CD14-positive monocyte (primary cell): ENCODE results near the gene BEGAIN. TPM values are rescaled to one million over a fixed set of nuclear protein-coding genes. Genes with fewer than 3 reads are reported as not detected.

Experiments used
- DNase-seq, 3 donors: peaks; one replicate each; pipeline ENCODE4 v3.0.0-alpha.2; 2011 to 2022
- H2AFZ ChIP-seq: 2 replicates; pipeline ENCODE4 v1.6.0; 2012; ENCODE audit warnings: mild to moderate bottlenecking, low read depth, low read length, inconsistent platforms; ENCODE audit not compliant: insufficient read depth, poor library complexity, severe bottlenecking
- H3K27ac ChIP-seq, 2 donors: 1 replicate in 1 of 2; 2 replicates in 1 of 2; pipeline ENCODE4 v1.5.1; 2012 to 2013; ENCODE audit warnings: low read length in 2 of 2, control low read depth in 1 of 2, inconsistent platforms in 1 of 2, low read depth in 1 of 2, mild to moderate bottlenecking in 1 of 2
- H3K27me3 ChIP-seq, 2 donors: one replicate each; pipeline versions ENCODE4 v1.6.0 to v1.6.1; 2011 to 2013; ENCODE audit warnings: low read length in 2 of 2; ENCODE audit not compliant: control insufficient read depth in 2 of 2, insufficient read depth in 2 of 2
- H3K36me3 ChIP-seq, 2 donors: replicated peaks in 1 of 2; 1 replicate in 1 of 2; 2 replicates in 1 of 2; pipeline versions ENCODE4 v1.5.1 to v1.6.1; 2012 to 2013; ENCODE audit warnings: low read length in 2 of 2, control low read depth in 1 of 2, inconsistent platforms in 1 of 2, mild to moderate bottlenecking in 1 of 2; ENCODE audit not compliant: insufficient read depth in 2 of 2, control insufficient read depth in 1 of 2
- H3K4me1 ChIP-seq, 2 donors: 1 replicate in 1 of 2; 2 replicates in 1 of 2; pipeline versions ENCODE4 v1.5.1 to v1.6.1; 2012 to 2013; ENCODE audit warnings: low read length in 2 of 2, control low read depth in 1 of 2, inconsistent platforms in 1 of 2, mild to moderate bottlenecking in 1 of 2, moderate library complexity in 1 of 2; ENCODE audit not compliant: insufficient read depth in 2 of 2, control insufficient read depth in 1 of 2
- H3K4me2 ChIP-seq: replicated peaks from 2 replicates; pipeline ENCODE3; 2012; ENCODE audit warnings: low read length, moderate library complexity, mild to moderate bottlenecking; ENCODE audit not compliant: poor library complexity, severe bottlenecking; ENCODE audit errors: extremely low read depth
- H3K4me3 ChIP-seq, 3 experiments: fragments of 200-600 bp in 1 of 3; sonication (generic) in 1 of 3; replicated peaks in 1 of 3; 1 replicate in 2 of 3; 2 replicates in 1 of 3; pipeline ENCODE4 v1.5.1; 2011 to 2013; ENCODE audit warnings: low read length in 3 of 3, mild to moderate bottlenecking in 3 of 3, control low read depth in 2 of 3, low read depth in 2 of 3, inconsistent platforms in 1 of 3, moderate library complexity in 1 of 3
- H3K79me2 ChIP-seq: 2 replicates; pipeline ENCODE4 v1.6.0; 2012; ENCODE audit warnings: mild to moderate bottlenecking, control low read depth, inconsistent platforms, low read length, moderate library complexity; ENCODE audit not compliant: insufficient read depth
- H3K9ac ChIP-seq: 2 replicates; pipeline ENCODE4 v1.6.0; 2017; ENCODE audit warnings: low read length, mild to moderate bottlenecking; ENCODE audit not compliant: insufficient read depth, poor library complexity, severe bottlenecking
- H3K9me3 ChIP-seq, 2 donors: replicated peaks in 1 of 2; 1 replicate in 1 of 2; 2 replicates in 1 of 2; pipeline versions ENCODE4 v1.5.1 to v1.6.1; 2012 to 2013; ENCODE audit warnings: low read length in 2 of 2, control low read depth in 1 of 2; ENCODE audit not compliant: control insufficient read depth in 1 of 2, insufficient read depth in 1 of 2
- H4K20me1 ChIP-seq: 2 replicates; pipeline ENCODE4 v1.6.0; 2012; ENCODE audit warnings: mild to moderate bottlenecking, low read length, control low read depth, moderate library complexity; ENCODE audit not compliant: insufficient read depth
- H3K27ac Mint-ChIP-seq, 7 donors: one replicate each; pipeline ENCODE4 v1.8.0; 2020; ENCODE audit warnings: mild to moderate bottlenecking in 7 of 7, mixed read lengths in 7 of 7, moderate library complexity in 6 of 7, inconsistent platforms in 2 of 7
- H3K27me3 Mint-ChIP-seq, 3 donors: one replicate each; pipeline ENCODE4 v1.8.0; 2021 to 2022; ENCODE audit warnings: low read depth in 3 of 3, mild to moderate bottlenecking in 3 of 3, mixed read lengths in 3 of 3, moderate library complexity in 3 of 3, inconsistent platforms in 1 of 3
- H3K36me3 Mint-ChIP-seq, 2 donors: one replicate each; pipeline ENCODE4 v1.8.0; 2020; ENCODE audit warnings: mixed read lengths in 2 of 2, inconsistent platforms in 1 of 2, mild to moderate bottlenecking in 1 of 2
- H3K4me1 Mint-ChIP-seq: one replicate; pipeline ENCODE4 v1.8.0; 2020; ENCODE audit warnings: mild to moderate bottlenecking, mixed read lengths
- H3K4me3 Mint-ChIP-seq, 2 donors: one replicate each; pipeline ENCODE4 v1.8.0; 2020; ENCODE audit warnings: mild to moderate bottlenecking in 2 of 2, mixed read lengths in 2 of 2, moderate library complexity in 1 of 2
- H3K9me3 Mint-ChIP-seq, 7 donors: one replicate each; pipeline ENCODE4 v1.8.0; 2020 to 2022; ENCODE audit warnings: mixed read lengths in 7 of 7, mild to moderate bottlenecking in 6 of 7, moderate library complexity in 6 of 7, inconsistent platforms in 2 of 7
- WGBS: methylation state at CpG from one replicate; pipeline ENCODE4 v1.1.5; 2013; ENCODE audit warnings: missing lambda C conversion rate; ENCODE audit not compliant: insufficient coverage; 5-methylcytosine and 5-hydroxymethylcytosine counted together
- intact Hi-C, 2 donors: fragments of 100-400 bp; cut with micrococcal nuclease; formaldehyde crosslinking; loops; one replicate each; pipeline versions ENCODE4 v1.15.0 to v1.15.1; 2023
- polyA plus RNA-seq, 3 donors: library from polyadenylated mRNA; depleted of rRNA in 1 of 3; unstranded in 2 of 3; stranded (reverse) in 1 of 3; fragments of 300-500 nt in 2 of 3; fragments of >200 nt in 1 of 3; fragmentation: Illumina TruSeq in 2 of 3; gene quantifications; 1 replicate in 2 of 3; 2 replicates in 1 of 3; pipeline ENCODE4 v1.2.3, GENCODE V29; 2012 to 2021
- TF ChIP-seq, protein P1 (sequence below): fragments of 200-600 bp; IDR thresholded peaks from one replicate; pipeline ENCODE4 v1.8.0; 2022; ENCODE audit warnings: antibody characterized with exemption, mild to moderate bottlenecking

Gene BEGAIN
- polyA plus RNA-seq, 3 donors: 0.25 to 0.45 TPM; not detected in 1

DNA sequence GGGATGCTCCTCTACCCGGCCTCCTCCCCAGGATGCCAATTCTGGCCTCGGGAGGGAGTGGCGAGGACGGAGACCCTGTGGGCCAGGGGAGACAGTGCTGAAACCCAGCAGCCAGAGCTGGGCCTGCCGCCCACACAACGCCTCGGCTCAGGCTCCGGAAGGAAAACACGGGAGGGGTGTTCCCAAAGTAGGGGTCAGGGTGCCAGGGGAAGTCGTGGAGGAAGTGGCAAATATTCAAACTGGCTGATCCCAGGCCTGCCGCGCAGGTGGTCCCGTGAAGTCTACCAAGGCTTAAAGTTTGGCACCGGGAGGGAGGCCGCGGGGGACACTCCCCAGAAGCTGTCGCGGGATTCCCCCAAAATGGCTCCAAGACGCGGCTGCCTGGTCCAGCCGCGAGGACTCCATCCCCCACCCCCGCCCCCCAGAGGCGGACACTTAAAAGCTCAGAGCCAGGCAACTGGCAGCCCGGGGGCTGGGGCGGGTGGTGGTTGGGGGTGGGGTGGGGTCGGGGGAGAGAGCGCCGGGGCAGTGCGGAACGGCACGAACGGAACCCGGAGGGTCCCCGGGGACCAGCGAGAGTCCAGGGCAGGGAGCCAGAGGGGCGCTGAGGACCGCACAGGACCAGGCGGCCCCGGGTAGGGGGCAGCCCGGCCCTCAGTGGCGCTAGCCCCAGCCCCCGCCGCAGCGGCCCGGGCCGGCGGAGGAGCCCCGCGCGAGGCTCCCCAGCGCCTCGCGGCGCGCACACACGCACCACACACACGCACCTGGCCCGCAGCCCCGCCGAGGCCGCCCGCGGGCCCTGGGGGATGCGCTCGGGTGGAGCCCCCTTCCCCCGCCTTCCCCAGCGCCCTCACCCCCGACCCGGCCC is 20.0 kb downstream of the BEGAIN start:
- Mint-ChIP-seq H3K27ac (peak overlapping the region in 1 of 7 donors; percentile 42), H3K36me3 (peaks cover 0 to 2% of the 10 kb centered on the region in 2 donors), H3K27me3 (peaks cover 52 to 82% (median 66%) of the 10 kb centered on the region in 3 donors), H3K4me3 (peak overlapping the region; percentile 75 to 84), H3K4me1 (peaks cover 13% of the 10 kb centered on the region), H3K9me3 (peaks cover 0 to 8% (median 4%) of the 10 kb centered on the region in 7 donors)
- peak overlapping the region; percentile 56 for H3K4me2 ChIP-seq
- peaks cover 14 to 21% of the 10 kb centered on the region in 2 donors for H3K4me1 ChIP-seq
- no peak overlapping the region for H2AFZ ChIP-seq
- peaks cover 17 to 62% of the 10 kb centered on the region in 2 donors for H3K27me3 ChIP-seq
- H3K9ac ChIP-seq: no peak overlapping the region
- no peak overlapping the region for H3K27ac ChIP-seq
- intact Hi-C loops: no loop called here
- H3K4me3 ChIP-seq: peak overlapping the region in 2 of 3 experiments; percentile 35 to 36
- H3K9me3 ChIP-seq: no peaks in the 10 kb centered on the region
- 1% methylated on average over 49 of the region's 70 CpGs for WGBS
- H4K20me1 ChIP-seq: no peaks in the 10 kb centered on the region
- no peaks in the 10 kb centered on the region for H3K36me3 ChIP-seq
- no peaks in the 10 kb centered on the region for H3K79me2 ChIP-seq
- TF ChIP-seq, protein P1, sequence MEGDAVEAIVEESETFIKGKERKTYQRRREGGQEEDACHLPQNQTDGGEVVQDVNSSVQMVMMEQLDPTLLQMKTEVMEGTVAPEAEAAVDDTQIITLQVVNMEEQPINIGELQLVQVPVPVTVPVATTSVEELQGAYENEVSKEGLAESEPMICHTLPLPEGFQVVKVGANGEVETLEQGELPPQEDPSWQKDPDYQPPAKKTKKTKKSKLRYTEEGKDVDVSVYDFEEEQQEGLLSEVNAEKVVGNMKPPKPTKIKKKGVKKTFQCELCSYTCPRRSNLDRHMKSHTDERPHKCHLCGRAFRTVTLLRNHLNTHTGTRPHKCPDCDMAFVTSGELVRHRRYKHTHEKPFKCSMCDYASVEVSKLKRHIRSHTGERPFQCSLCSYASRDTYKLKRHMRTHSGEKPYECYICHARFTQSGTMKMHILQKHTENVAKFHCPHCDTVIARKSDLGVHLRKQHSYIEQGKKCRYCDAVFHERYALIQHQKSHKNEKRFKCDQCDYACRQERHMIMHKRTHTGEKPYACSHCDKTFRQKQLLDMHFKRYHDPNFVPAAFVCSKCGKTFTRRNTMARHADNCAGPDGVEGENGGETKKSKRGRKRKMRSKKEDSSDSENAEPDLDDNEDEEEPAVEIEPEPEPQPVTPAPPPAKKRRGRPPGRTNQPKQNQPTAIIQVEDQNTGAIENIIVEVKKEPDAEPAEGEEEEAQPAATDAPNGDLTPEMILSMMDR: no peak
- DNase-seq: peak in 1 of 3 donors; percentile 31

DNA sequence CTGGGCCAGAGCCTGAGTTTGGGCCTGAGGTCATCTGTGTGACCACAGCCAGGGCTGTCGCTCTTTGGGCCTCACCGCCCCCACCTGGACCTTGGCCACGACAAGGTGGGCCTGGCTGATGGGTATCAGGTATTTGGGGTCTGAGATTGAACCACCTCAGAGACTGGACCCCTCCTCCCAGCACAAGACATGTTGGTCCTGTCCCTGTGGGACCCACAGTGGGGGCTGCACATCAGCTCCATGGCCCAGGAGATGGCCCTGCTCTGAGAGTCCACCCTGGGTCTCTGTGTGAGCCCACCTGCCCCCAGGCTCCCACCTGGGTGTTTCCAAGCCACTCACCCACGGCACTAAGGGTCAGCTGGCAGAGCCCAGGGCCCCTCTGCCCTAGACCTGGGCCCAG is 20.6 kb downstream of the BEGAIN start:
- intact Hi-C loops: no loop called here
- Mint-ChIP-seq H3K4me3 (peak overlapping the region; percentile 75 to 84), H3K4me1 (peaks cover 13% of the 10 kb centered on the region), H3K27ac (no peak overlapping the region), H3K9me3 (peaks cover 0 to 8% (median 4%) of the 10 kb centered on the region in 7 donors), H3K36me3 (peaks cover 0 to 2% of the 10 kb centered on the region in 2 donors), H3K27me3 (peaks cover 47 to 75% (median 62%) of the 10 kb centered on the region in 3 donors)
- no peak overlapping the region for H2AFZ ChIP-seq
- TF ChIP-seq, protein P1: no peak
- H3K36me3 ChIP-seq: no peaks in the 10 kb centered on the region
- H3K4me1 ChIP-seq: peaks cover 14 to 21% of the 10 kb centered on the region in 2 donors
- no peak for DNase-seq
- no peak overlapping the region for H3K27ac ChIP-seq
- 71% methylated on average over 1 of the region's 4 CpGs for WGBS
- H3K9ac ChIP-seq: no peak overlapping the region
- no peaks in the 10 kb centered on the region for H3K9me3 ChIP-seq
- no peaks in the 10 kb centered on the region for H4K20me1 ChIP-seq
- peaks cover 17 to 56% of the 10 kb centered on the region in 2 donors for H3K27me3 ChIP-seq
- no peaks in the 10 kb centered on the region for H3K79me2 ChIP-seq
- H3K4me3 ChIP-seq: peak overlapping the region in 2 of 3 experiments; percentile 35 to 36
- peak overlapping the region; percentile 40 for H3K4me2 ChIP-seq
